Left kidney (tissue), 8 donors: Measurements from ENCODE around the gene SPOCK1. TPM values are rescaled to one million over a fixed set of nuclear protein-coding genes. Genes with fewer than 3 reads are reported as not detected.
"Not testable (repeated sequence)": the region's sequence is repeated elsewhere in the genome, so short reads cannot be mapped to it uniquely, and the experiment has no call there.

Experiments
- DNase-seq: peaks from one replicate; pipeline ENCODE4 v3.0.0-alpha.2; 2013
- long read RNA-seq, 8 donors: transcript quantifications; one replicate each; lab custom pipeline, GENCODE V29; 2026
- polyA plus RNA-seq: library from polyadenylated mRNA; unstranded; fragments of 120-200 nt; gene quantifications from one replicate; pipeline ENCODE4 v1.2.1, GENCODE V29; 2013; ENCODE audit not compliant: insufficient read length

SPOCK1 gene
- 7.9 TPM for polyA plus RNA-seq
- long read RNA-seq, donor 1 = 0 reads
- long read RNA-seq, donor 2, full-length matches to known transcripts = 1 of 1 reads
- long read RNA-seq, donor 2, partial matches to known transcripts = 0 of 1 reads
- long read RNA-seq, donor 2, other reads (novel, unspliced or antisense) = 0 of 1 reads
- long read RNA-seq, donor 3, full-length matches to known transcripts = 1 of 1 reads
- long read RNA-seq, donor 3, partial matches to known transcripts = 0 of 1 reads
- long read RNA-seq, donor 3, other reads (novel, unspliced or antisense) = 0 of 1 reads
- long read RNA-seq, donor 4 = 0 reads
- long read RNA-seq, donor 5 = 0 reads
- long read RNA-seq, donor 6, full-length matches to known transcripts = 1 of 1 reads
- long read RNA-seq, donor 6, partial matches to known transcripts = 0 of 1 reads
- long read RNA-seq, donor 6, other reads (novel, unspliced or antisense) = 0 of 1 reads
- long read RNA-seq, donor 7 = 0 reads
- long read RNA-seq, donor 8, full-length matches to known transcripts = 1 of 1 reads
- long read RNA-seq, donor 8, partial matches to known transcripts = 0 of 1 reads
- long read RNA-seq, donor 8, other reads (novel, unspliced or antisense) = 0 of 1 reads

DNA sequence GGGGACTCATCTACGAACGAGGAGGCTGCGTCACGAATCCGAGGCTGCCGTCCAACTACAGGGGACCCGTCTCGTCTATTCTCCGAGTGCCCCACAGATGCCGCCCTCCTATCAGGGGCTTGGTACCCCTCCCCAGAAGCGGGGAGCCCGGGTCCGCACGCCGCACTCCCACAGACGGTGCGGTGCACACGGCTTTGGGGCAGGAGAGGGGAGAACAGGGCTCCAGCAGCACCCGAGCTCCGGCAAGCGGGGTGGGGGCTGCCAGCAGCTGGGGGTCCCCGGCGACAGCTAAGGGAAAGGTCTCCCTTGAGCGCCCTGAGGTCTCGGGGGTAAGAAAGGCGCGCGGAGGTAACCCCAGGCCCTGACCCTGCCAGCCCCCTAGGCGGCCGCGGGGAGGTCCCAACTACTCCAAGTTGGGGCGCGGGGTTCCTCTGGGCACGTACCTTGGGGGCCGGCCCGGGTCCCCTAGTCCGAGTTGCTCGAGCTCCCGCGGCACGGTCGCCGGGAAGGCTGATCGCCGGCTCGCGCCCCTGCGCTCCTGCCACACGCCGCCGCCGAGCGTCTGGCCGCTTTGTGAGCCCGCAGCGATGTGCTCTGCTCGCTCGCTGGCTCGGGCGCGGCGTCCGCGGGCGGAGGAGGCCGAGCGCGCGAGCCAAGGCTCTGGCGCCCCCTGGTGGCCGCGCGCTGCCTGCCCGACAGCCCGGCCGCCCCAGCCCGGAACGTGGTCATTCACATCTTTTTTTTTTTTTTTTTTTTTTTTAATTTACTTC lies at the start of gene SPOCK1:
SPOCK1 (minus strand) TSS at position 591 of the 770 bp plus-strand sequence.
- peak; percentile 68 for DNase-seq

- no peak for DNase-seq
These were observed 46.8 kb upstream of the SPOCK1 start for GRCh38 chr5:137545956-137546355.

DNA sequence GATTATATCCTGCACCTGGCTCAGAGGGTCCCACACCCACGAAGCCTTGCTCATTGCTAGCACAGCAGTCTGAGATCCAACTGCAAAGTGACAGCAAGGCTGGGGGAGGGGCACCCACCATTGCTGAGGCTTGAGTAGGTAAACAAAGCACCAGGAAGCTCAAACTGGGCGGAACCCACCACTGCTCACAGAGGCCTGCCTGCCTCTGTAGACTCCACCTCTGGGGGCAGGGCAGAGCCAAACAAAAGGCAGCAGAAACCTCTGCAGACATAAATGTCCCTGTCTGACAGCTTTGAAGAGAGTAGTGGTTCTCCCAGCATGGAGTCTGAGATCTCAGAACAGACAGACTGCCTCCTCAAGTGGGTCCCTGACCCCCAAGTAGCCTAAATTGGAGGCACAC lies 36.3 kb upstream of the SPOCK1 start:
- not testable (repeated sequence) for DNase-seq

- no peak for DNase-seq
These were observed 34.8 kb upstream of the SPOCK1 start for GRCh38 chr5:137533963-137534362.

GRCh38 chr5:137531266-137531665 lies 32.1 kb upstream of the SPOCK1 start:
- no peak for DNase-seq

GRCh38 chr5:137521246-137521645 lies 22.1 kb upstream of the SPOCK1 start:
- DNase-seq = no peak

DNA sequence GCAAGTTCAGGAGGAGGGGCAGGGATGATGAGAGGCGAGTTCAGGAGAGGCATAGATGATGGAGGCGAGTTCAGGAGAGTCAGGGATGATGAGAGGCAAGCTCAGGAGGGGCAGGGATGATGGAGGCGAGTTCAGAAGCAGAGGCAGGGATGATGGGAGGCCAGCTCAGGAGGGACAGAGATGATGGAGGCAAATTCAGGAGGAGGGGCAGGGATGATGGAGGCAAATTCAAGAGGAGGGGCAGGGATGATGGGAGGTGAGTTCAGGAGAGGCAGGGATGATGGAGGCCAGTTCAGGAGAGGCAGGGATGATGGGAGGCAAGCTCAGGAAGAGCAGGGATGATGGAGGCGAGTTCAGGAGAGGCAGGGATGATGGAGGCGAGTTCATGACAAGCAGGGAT lies 17.8 kb upstream of the SPOCK1 start:
- no peak for DNase-seq

GRCh38 chr5:137516251-137516797 lies 17.2 kb upstream of the SPOCK1 start:
- no peak for DNase-seq

- DNase-seq = no peak
These were observed 16.1 kb upstream of the SPOCK1 start for GRCh38 chr5:137515238-137515637.

DNA sequence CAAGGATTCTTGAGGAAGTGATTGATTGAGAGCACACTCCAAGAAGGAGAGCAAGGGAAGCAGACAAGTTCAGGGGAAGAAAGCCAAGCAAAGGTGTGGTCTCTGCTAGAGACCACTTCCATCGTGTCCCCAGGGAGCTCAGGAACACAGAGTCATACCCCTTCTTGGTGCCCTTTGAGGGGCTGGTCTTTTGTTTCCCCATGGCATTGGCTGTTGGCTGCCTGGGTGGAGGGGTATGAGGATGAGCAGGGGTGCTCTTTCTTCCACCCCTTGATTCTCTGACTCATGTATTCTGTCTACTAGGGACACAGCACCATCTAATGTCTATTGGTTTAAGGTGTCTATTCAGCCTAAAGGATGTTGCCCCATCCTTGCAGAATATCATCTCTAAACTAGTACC lies 11.5 kb upstream of the SPOCK1 start:
- DNase-seq = no peak

DNA sequence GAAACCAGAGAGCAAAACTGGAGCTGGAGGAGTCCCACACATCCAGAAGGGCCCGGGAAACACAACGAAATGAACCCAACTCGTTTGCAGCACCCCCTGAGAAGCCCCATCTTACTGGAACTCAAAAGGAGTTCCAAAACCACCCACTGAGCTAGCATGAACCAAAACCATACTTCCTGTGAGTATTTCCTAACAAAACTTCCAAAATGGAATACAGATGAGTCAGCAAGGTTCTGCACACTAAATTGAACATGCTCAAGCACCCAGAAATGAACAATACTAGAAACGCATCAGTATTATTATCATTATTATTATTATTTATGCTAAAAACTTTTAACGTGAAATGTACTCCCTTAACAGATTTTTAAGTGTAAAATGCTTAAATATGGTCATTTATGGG lies 8.0 kb upstream of the SPOCK1 start:
- DNase-seq = no peak

- no peak for DNase-seq
These were observed 7.2 kb upstream of the SPOCK1 start for GRCh38 chr5:137506296-137506695.

DNA sequence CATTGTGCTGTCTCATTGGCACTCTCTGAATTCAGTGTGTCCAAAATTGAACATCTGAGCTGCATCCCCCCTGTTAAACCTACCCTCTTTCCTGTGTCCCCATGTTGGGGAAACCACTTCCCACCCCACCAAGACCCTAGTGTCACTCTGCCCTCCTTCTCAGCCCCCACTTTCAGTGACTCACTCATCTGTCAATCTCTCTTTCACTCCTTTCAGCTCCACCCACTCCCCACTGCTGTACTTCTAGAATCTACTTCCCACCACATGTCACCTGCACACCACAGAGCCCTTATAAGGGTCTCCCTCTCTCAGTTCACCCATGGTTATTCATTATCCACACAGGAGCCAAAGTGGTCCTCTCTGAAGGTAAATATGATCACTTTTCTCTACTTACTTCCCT lies 5.8 kb upstream of the SPOCK1 start:
- no peak for DNase-seq

- no peak for DNase-seq
These were observed 4.3 kb upstream of the SPOCK1 start for GRCh38 chr5:137503456-137503855.

- no peak for DNase-seq
These were observed 3.5 kb upstream of the SPOCK1 start for GRCh38 chr5:137502632-137503031.

- DNase-seq = no peak
These were observed 2.8 kb upstream of the SPOCK1 start for GRCh38 chr5:137501846-137502406.

GRCh38 chr5:137501226-137501625 lies 2.1 kb upstream of the SPOCK1 start:
- DNase-seq = no peak

- DNase-seq = no peak
These were observed 1.6 kb upstream of the SPOCK1 start for GRCh38 chr5:137500615-137501225.

GRCh38 chr5:137499506-137499847 lies 351 bp upstream of the SPOCK1 start:
- DNase-seq = not testable (repeated sequence)

DNA sequence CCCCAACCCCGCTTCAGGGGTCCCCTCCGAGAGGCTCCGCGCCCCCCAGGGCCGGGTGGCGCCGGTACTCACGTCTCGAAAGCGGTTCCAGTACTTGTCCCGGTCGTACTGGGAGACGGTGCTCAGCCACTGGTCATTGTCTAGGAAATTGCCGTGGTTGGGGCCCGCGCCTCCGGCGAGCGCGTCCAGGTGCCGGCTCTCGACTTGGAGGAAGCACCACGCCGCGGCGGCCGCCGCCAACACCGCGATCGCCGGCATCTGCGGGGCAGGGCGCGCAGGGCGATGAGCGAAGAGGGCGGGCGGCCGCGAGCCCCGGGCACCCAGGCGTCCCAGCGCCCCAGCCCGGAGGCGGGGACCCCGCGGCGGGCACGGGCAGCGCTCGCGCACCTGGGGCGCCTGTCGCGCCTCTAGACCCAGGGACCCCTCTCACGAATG lies 808 bp downstream of the SPOCK1 start:
- DNase-seq = no peak

GRCh38 chr5:137497396-137498290 lies 1.5 kb downstream of the SPOCK1 start:
- no peak for DNase-seq
